Renal pelvis (tissue), 4 donors: ENCODE results near the gene SMIM10L1. TPM values are rescaled to one million over a fixed set of nuclear protein-coding genes. Genes with fewer than 3 reads are reported as not detected.

Experiments
- DNase-seq: peaks from one replicate; pipeline ENCODE4 v3.0.0-alpha.2; 2013
- polyA plus RNA-seq, 3 donors: library from polyadenylated mRNA; unstranded; fragments of 120-200 nt; gene quantifications; one replicate each; pipeline ENCODE4 v1.2.1, GENCODE V29; 2013; ENCODE audit not compliant: insufficient read length in 3 of 3

Gene SMIM10L1
- polyA plus RNA-seq, 3 donors, result 16.9 to 18.0 (median 17.3) TPM

DNA sequence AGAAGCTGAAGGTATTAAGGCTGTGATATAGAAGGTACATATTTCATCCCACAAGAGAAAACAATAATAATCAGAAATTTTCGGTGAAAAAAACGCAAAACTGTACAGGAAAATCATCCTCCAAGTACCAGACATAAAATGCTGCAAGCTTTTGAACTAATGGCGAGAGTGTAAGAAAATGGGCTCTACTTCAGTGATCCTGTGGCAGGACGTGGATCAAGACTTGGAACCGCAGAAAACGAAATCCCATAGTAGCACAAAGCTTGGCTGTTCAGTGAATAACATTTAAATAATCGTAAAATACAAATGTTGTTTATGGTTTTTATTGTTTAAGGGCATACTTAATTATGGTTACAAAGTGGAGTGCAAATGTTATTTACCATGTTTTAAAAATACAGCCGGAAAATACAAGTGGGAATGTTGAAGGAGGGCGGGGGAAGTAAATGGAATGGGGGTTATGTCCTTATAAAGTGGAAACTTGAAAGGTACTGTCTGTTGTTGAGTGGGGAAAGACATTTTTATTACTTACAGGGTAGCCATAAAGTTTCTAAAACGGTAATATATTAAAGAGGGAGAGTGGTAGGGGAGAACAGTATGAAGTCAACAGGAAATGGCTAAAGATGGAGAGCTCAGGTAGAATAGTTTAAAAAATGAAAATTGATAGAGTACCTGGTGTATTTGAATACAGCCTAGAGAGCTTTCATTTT lies 1.1 kb downstream of the SMIM10L1 start:
- DNase-seq, result peak; percentile 38

DNA sequence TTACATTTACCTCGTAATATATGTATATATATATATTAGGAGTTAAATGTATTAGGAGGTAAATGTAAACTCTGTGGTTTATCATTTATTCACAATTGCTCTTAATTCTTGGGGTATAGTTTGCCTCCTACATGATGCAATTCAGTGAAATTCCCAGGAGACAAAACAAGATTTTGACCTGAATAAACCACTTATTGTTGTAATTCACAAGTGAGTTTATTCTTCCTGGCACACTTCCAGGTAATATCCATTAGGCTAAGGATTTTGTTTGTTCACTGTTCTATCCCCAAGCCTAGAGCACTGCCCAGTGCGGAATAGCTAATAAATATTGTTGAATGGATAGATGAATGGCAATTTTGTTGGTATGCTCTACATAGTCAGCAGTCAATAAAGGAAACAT lies 3.0 kb downstream of the SMIM10L1 start:
- no peak for DNase-seq

DNA sequence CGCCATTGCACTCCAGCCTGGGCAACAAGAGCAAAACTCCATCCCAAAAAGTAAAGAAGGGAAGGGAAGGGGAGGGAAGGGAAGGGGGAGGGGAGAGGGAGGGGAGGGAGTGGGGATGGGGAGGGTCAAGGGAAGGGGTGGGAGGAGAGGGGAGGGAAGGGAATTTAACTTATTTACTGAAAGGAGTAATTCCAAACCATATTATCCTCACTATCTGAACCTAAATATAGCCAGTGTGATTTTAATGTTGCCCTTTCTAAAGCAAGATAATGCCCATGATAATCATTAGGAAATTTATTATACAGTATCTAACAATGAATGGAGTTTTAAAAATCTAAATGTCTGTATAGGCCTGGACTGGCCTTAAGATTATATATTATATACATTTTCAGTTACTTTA lies 7.3 kb downstream of the SMIM10L1 start:
- DNase-seq, result no peak

DNA sequence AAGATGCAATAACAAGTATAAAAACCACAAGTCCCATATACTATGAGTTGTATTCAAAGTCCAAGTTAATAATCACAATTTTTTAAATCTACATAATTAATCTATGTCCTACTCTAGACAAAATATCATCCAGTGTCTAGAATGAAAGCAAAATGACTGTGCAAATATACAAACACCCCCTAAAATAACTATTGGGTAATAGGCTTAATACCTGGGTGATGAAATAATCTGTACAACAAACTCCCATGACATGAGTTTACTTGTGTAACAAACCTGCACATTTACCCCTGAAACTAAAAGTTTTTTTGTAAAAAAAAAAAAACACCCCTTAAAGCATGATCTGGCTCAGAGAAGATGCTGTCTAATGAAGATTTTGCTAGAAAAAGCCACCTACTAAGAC lies 11.5 kb downstream of the SMIM10L1 start:
- no peak for DNase-seq

DNA sequence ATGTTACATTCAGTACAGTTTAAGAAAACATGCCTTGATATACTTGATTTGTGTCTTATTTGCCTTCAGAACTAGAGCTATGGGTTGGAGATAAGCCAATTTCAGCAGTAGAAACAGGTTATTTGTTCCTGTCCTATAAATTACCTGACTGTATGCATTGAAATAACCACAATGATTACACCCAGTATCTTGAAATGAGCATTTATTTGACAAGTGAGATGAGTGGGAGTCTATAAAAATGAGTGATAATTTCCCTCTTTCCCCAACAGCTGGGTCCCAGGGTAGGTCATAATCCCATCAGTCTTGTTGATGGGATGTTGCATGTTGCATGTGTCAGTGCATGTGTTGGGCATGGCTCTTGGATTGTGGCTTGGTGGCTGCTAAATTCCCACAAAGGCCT lies 12.0 kb downstream of the SMIM10L1 start:
- no peak for DNase-seq

DNA sequence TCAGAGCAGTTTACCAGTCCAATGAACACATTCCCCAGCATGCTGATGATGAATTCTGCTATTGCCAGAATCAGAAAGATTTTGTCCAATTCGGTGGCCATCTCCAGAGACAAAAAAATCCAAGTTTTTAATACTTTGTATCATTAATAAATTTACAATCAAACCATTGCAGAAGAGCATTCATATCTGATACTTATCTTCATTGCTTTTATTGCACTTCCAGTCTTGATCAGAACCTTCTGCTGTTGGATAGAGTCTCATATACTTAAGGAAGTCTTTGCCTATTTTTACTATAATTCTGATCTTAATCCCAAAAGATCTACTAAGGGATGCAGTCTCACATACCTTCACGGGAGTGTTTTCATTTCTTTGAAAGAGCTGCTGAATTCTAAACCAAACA lies 15.8 kb downstream of the SMIM10L1 start, which contains the start of gene TAS2R42:
Gene TAS2R42, minus strand, starts transcription at position 101 of the 400 bp plus-strand sequence. Its CDS starts 0 bp downstream, at position 101.
- no peak for DNase-seq

DNA sequence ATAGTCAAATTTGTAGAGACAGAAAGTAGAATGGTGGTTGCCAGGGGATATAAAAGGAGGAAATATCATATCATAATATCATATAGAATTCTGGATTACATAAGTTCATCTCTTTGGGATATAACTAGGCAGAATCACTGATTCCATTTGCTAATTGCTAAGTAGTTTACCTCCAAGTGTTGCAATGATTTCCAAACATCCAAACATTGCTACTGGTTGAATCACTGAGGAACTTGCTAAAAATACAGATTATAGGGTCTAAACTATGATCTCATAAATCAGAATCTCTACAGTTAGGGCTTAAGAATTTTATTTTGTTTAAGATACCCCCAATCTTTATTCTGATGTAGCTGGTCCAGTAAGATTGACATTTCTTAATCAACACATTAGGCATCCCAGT lies 31.8 kb downstream of the SMIM10L1 start:
- DNase-seq, result no peak

DNA sequence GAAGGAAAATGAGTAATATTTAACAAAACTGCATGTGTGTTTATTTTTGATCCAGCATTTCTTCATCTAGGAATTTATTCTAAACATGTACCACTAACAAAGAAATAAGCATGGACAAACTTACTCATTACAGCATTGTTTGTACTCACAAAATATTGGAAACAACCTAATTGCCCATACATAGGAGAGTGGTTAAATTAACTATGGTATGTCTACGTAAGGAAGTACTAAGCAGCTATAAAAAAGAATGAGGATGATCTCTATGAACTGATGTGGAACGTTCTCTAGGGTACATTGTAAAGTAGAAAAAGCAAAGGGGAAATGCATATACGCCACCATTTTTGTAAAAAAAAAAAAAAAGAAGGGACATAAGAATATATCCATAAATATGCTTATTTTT lies 33.2 kb downstream of the SMIM10L1 start:
- DNase-seq, result no peak

DNA sequence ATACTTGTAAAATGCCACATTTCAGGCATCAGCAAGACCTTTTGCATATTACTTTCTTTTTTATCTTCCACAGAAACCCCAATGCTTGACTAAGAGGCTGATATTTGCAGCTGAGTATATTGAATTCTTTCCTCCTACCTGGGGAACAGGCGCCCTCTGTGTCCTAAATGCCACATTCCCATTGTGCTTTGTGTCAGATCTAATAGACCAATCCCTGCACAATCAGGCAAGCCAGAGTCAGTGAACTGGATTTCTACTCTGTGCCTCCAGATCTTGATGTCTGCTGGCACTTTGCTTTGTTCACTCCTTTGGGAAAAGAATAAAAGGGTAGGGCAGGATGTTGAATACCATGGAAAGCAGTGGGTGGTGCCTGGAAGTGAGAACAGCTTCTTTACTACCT lies 38.1 kb downstream of the SMIM10L1 start:
- no peak for DNase-seq

Other genes with a start within 250 kb of the SMIM10L1 start
- under 1 TPM; 0.37 to 0.43 (median 0.40) TPM for gene PRH2, start 242.0 kb upstream of the SMIM10L1 start, polyA plus RNA-seq
- 1 to 10 TPM; 2.6 to 5.3 (median 5.1) TPM for gene TAS2R14, start 231.9 kb upstream of the SMIM10L1 start, polyA plus RNA-seq
- under 1 TPM; 0.09 to 0.24 (median 0.18) TPM for gene TAS2R50, start 184.3 kb upstream of the SMIM10L1 start, polyA plus RNA-seq
- gene TAS2R20, start 172.9 kb upstream of the SMIM10L1 start, polyA plus RNA-seq, result 1 to 10 TPM in 2 of 3 donors, under 1 TPM in 1; 0.85 to 2.8 (median 2.5) TPM
- gene TAS2R19, start 148.6 kb upstream of the SMIM10L1 start, polyA plus RNA-seq, result 1 to 10 TPM; 1.4 to 1.6 (median 1.5) TPM
- 1 to 10 TPM in 2 of 3 donors, under 1 TPM in 1; 0.88 to 2.0 (median 2.0) TPM for gene TAS2R31, start 139.8 kb upstream of the SMIM10L1 start, polyA plus RNA-seq
- gene TAS2R46, start 108.9 kb upstream of the SMIM10L1 start, polyA plus RNA-seq, result under 1 TPM in 2 of 3 donors, not detected in 1; 0.14 to 0.19 TPM
- under 1 TPM; 0.30 to 0.65 (median 0.33) TPM for gene TAS2R43, start 78.9 kb upstream of the SMIM10L1 start, polyA plus RNA-seq
- under 1 TPM; 0.16 to 0.22 (median 0.22) TPM for gene TAS2R30, start 36.5 kb upstream of the SMIM10L1 start, polyA plus RNA-seq
- gene TAS2R42, start 15.7 kb downstream of the SMIM10L1 start, polyA plus RNA-seq, result under 1 TPM in 1 of 3 donors, not detected in 2; 0.33 TPM
- gene PRB3, start 98.5 kb downstream of the SMIM10L1 start, polyA plus RNA-seq, result under 1 TPM in 2 of 3 donors, not detected in 1; 0.13 to 0.19 TPM
- gene PRB4, start 139.2 kb downstream of the SMIM10L1 start, polyA plus RNA-seq, result not detected
- under 1 TPM in 1 of 3 donors, not detected in 2; 0.64 TPM for gene PRB2, start 224.4 kb downstream of the SMIM10L1 start, polyA plus RNA-seq